Lower leg skin (tissue), 3 donors: ENCODE results near the gene JPH2.

ENCODE experiments used
- POLR2A ChIP-seq, 2 donors: fragments of 450-650 bp; IDR thresholded peaks; one replicate each; pipeline ENCODE4 v1.6.1; 2016 to 2017; ENCODE audit warnings: antibody characterized with exemption in 2 of 2, mild to moderate bottlenecking in 1 of 2, moderate library complexity in 1 of 2
- TF ChIP-seq, protein P1 (sequence below), 3 donors: fragments of 450-650 bp; IDR thresholded peaks; one replicate each; pipeline ENCODE4 v1.5.1; 2016; ENCODE audit warnings: antibody characterized with exemption in 3 of 3, mild to moderate bottlenecking in 3 of 3, moderate library complexity in 2 of 3

DNA sequence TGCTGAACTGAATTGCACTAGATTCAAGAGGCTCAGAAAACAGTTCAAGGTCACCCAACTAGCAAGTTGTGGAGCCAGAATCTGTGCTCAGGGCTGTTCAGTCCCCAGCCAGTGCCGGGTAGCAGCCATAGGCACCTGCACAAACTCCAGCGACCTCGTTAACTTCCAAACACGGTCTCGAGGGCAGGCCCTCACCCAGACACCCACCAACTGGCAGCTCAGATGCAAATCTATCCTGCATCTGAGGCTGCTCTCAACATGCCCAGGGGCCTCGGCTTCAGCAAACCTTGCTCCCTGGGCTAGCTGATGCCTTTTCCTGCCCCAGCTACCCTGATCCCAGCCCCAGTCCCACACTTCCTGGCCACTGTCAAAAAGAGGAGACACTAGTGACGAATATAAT lies 3.7 kb downstream of the JPH2 start:
- TF ChIP-seq POLR2A (IDR thresholded peaks at IDR 0.05) = no peak
- TF ChIP-seq, protein P1, sequence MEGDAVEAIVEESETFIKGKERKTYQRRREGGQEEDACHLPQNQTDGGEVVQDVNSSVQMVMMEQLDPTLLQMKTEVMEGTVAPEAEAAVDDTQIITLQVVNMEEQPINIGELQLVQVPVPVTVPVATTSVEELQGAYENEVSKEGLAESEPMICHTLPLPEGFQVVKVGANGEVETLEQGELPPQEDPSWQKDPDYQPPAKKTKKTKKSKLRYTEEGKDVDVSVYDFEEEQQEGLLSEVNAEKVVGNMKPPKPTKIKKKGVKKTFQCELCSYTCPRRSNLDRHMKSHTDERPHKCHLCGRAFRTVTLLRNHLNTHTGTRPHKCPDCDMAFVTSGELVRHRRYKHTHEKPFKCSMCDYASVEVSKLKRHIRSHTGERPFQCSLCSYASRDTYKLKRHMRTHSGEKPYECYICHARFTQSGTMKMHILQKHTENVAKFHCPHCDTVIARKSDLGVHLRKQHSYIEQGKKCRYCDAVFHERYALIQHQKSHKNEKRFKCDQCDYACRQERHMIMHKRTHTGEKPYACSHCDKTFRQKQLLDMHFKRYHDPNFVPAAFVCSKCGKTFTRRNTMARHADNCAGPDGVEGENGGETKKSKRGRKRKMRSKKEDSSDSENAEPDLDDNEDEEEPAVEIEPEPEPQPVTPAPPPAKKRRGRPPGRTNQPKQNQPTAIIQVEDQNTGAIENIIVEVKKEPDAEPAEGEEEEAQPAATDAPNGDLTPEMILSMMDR (IDR thresholded peaks at IDR 0.05) = no peak
